CD1c-positive myeloid dendritic cell (primary cell): ENCODE results near the gene LRR1.
"Not testable (repeated sequence)": the region's sequence is repeated elsewhere in the genome, so short reads cannot be mapped to it uniquely, and the experiment has no call there.

ENCODE experiments used
- DNase-seq: peaks from one replicate; pipeline ENCODE4 v3.0.0-alpha.2; 2016; ENCODE audit errors: extremely low spot score

The LRR1 gene

GRCh38 chr14:49585803-49586672 lies 12.7 kb upstream of the LRR1 start, which contains the start of gene RPS29:
TSS of gene RPS29 (minus strand) at chr14:49586380. CDS start at chr14:49586346, 34 bp downstream.
- peak; percentile 100 for DNase-seq

- DNase-seq: peak; percentile 90
These were observed 11.9 kb upstream of the LRR1 start for GRCh38 chr14:49586673-49587460.

- no peak for DNase-seq
These were observed 9.4 kb upstream of the LRR1 start for GRCh38 chr14:49589387-49589786.

DNA sequence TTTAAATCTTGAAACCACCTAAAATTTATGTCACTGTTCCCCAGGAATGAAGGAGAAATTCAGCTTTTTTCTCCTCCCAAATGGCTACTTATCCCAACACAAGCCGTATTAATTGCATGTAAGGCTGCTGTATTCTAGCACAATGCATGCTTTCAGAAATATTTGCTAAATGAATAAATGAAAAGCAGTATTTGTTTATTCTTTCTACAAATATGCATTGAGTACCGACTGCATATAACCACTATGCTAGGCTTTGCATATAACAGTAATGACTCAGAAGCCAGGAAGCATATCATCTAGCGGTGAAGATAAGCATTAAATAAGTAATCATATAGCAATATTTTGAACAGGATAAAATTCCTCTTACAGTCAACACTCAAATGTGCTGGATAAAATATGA lies 5.7 kb upstream of the LRR1 start:
- no peak for DNase-seq

DNA sequence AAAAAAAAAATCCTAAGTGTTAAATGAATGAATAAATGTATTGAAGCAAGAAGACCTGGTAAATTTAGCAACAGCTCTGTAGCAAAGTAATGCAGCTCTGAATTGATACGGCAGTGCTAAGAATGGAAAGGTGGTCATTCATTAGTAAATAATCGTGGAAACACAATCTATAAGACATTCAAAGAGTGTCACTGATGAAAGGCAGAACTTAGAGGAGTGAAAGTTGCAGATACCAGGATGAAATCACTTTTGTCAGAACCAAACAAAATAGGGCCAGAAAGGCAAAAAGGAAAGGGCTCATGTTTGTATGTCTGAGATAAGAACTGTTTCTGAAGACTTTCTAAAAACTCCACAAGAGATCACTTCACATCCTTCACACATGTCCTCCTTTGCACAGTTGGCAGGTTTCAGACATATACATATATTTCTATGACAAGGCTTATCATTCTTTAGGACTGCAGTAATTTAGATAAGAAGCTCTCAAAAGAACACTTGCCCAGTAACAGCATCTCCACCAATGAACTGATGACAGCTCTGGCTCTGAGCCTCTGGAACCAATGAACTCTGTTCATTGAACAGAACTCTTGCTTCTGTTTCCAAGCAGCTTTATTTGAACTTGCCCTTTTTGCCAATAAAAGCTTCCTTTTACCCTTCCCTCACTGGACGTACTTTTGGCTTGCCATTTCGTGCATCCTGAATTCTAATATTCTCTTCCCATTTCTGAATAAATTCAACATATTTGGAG lies 4.2 kb upstream of the LRR1 start:
- DNase-seq: no peak

- no peak for DNase-seq
These were observed 603 bp upstream of the LRR1 start for GRCh38 chr14:49598189-49598484.

DNA sequence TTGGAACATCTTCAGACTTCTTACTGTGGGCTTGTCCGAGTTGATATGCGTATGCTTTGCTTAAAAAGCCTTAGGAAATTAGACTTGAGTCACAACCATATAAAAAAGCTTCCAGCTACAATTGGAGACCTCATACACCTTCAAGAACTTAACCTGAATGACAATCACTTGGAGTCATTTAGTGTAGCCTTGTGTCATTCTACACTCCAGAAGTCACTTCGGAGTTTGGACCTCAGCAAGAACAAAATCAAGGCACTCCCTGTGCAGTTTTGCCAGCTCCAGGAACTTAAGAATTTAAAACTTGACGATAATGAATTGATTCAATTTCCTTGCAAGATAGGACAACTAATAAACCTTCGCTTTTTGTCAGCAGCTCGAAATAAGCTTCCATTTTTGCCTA lies 8.8 kb downstream of the LRR1 start:
- DNase-seq: no peak

DNA sequence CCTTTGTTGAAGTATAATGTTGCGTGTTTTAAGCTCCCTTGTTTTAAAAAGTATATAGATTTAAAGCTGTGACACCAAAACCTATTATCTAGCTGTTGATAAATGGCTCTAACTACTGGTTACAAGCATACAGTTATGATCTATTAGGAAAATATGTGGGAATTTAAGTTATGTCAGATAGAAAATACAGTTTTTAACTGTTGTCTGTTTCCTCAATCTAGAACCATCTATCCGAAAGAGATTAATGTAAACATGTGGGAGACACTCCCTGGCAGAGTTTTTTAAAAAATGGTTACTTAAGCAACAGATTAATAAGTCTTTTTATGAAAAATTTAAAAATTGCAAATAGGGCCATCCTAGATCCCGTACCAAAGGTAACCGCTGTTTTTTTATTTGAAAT lies 13.5 kb downstream of the LRR1 start:
- DNase-seq: no peak

- DNase-seq: no peak
These were observed 13.9 kb downstream of the LRR1 start for GRCh38 chr14:49612671-49613070.

- no peak for DNase-seq
These were observed 15.5 kb downstream of the LRR1 start for GRCh38 chr14:49614196-49614595.

DNA sequence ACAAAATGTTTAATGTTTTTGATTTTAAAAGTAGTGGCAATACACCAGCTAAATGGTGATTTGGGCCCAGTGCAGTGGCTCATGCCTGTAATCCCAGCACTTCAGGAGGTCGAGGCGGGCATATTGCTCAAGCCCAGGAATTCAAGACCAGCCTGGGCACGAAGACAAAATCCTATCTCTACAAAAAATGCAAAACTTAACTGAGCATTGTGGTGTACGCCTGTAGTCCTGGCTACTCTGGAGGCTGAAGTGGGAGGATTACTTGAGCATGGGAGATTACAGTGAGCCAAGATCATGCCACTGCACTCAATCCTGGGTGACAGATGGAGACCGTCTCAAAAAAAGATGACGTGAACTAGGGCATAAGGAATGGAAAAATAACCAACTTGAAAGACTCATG lies 17.0 kb downstream of the LRR1 start:
- DNase-seq: no peak

DNA sequence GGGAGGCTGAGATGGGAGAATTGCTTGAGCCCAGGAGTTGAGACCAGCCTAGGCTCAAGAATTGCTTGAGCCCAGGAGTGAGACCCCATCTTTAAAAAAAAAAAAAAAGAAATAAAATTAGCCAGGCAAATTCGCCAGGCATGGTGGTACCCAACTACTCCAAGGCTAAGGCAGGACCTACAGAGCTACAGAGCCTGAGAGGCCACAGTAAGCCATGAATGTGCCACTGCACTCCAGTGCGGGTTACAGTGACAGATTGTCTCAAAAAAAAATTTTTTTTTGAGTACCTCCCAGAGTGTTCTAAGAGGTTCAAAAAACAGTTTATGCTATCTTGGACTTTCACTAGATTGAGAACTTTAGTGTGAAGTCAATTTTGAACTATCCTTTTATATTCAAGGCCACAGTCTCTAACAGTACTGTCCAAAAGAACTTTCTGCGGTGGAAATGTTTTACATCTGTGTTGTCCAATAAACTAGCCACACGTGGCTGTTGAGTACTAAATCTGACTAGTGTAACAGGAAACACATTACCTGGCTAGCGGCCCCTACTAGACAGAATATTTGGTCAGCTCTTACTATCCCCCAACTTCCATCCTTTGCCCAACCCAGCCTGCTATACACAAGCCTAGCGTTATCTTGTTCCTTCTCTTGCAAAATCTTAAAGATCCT lies 19.2 kb downstream of the LRR1 start:
- DNase-seq: no peak

- not testable (repeated sequence) for DNase-seq
These were observed 20.5 kb downstream of the LRR1 start for GRCh38 chr14:49619273-49619672.

- DNase-seq: no peak
These were observed 21.0 kb downstream of the LRR1 start for GRCh38 chr14:49619730-49620129.

GRCh38 chr14:49620182-49621113 lies 21.7 kb downstream of the LRR1 start, which contains the start of the genes MGAT2 and RPL36AL:
TSS of gene MGAT2 (plus strand) at chr14:49620799. CDS start at chr14:49621269, 470 bp downstream.
TSS of gene RPL36AL (minus strand) at chr14:49620626. CDS start at chr14:49619104, 1,522 bp downstream.
- DNase-seq: peak; percentile 98

DNA sequence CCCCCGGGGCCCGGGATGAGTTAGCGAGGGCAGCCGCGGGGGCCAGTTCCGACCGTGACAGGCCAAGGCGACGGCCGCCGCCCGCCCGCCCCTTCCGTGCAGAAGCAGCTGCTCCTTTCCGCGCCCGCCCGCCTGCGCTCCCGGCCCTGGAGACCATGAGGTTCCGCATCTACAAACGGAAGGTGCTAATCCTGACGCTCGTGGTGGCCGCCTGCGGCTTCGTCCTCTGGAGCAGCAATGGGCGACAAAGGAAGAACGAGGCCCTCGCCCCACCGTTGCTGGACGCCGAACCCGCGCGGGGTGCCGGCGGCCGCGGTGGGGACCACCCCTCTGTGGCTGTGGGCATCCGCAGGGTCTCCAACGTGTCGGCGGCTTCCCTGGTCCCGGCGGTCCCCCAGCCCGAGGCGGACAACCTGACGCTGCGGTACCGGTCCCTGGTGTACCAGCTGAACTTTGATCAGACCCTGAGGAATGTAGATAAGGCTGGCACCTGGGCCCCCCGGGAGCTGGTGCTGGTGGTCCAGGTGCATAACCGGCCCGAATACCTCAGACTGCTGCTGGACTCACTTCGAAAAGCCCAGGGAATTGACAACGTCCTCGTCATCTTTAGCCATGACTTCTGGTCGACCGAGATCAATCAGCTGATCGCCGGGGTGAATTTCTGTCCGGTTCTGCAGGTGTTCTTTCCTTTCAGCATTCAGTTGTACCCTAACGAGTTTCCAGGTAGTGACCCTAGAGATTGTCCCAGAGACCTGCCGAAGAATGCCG lies 22.6 kb downstream of the LRR1 start:
- peak; percentile 90 for DNase-seq

GRCh38 chr14:49622022-49622607 lies 23.4 kb downstream of the LRR1 start:
- DNase-seq: no peak

DNA sequence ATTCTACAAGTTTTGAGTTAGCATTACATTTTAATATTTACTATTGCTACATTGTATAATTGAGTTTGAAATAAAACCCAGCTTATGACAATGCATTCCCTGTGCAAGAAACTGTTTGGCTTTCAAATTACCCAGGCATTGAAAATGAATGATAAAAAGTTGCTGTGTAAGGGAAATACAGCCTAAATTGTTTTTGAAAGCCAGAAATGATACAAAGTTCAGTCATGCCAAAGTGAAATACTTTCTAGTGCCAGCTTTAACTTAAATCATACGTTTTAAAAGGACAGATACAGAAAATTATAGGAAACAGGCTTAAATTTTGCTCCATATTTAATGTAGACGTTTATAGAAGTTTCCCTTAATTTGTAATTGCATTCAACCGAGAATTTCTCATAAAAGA lies 24.6 kb downstream of the LRR1 start:
- no peak for DNase-seq
